OCI-LY3 (cell line): ENCODE measurements around the gene BTRC.

ENCODE experiments used
- H2AFZ ChIP-seq: fragments of 200-600, 300-600 bp; shearing (Covaris generic); 2 replicates; pipeline ENCODE4 v1.6.0; 2014; ENCODE audit warnings: antibody characterized with exemption, low read depth, low read length
- H3K27ac ChIP-seq: fragments of 200-600, 300-600 bp; sonication (generic); 2 replicates; pipeline ENCODE4 v1.5.1; 2014; ENCODE audit warnings: mild to moderate bottlenecking, low read length, moderate library complexity, mixed read lengths
- H3K27me3 ChIP-seq: fragments of 200-600, 300-600 bp; sonication (generic); 2 replicates; pipeline ENCODE4 v1.6.1; 2014; ENCODE audit warnings: low read depth, low read length, mixed read lengths
- H3K36me3 ChIP-seq: fragments of 200-600, 300-600 bp; sonication (generic); replicated peaks from 2 replicates; pipeline ENCODE3; 2014; ENCODE audit warnings: low read depth, low read length, mixed read lengths
- H3K4me1 ChIP-seq: fragments of 300-600, 200-600 bp; sonication (generic); 2 replicates; pipeline ENCODE4 v1.6.1; 2014; ENCODE audit warnings: low read length, mixed read lengths
- H3K4me2 ChIP-seq: fragments of 200-600, 300-600 bp; sonication (generic); 2 replicates; pipeline ENCODE4 v1.6.1; 2014; ENCODE audit warnings: low read length, mixed read lengths
- H3K4me3 ChIP-seq: fragments of 300-600, 200-600 bp; sonication (generic); 2 replicates; pipeline ENCODE4 v1.5.1; 2014; ENCODE audit warnings: antibody characterized with exemption, mild to moderate bottlenecking, low read length, moderate library complexity
- H3K79me2 ChIP-seq: fragments of 300-600, 200-600 bp; shearing (Covaris generic); 2 replicates; pipeline ENCODE4 v1.6.1; 2014; ENCODE audit warnings: mild to moderate bottlenecking, low read length, mixed read lengths
- H3K9ac ChIP-seq: fragments of 300-600, 200-600 bp; shearing (Covaris generic); 2 replicates; pipeline ENCODE4 v1.6.0; 2014; ENCODE audit warnings: mild to moderate bottlenecking, low read length, moderate library complexity
- H3K9me3 ChIP-seq: fragments of 200-600, 300-600 bp; shearing (Covaris generic); 2 replicates; pipeline ENCODE4 v1.6.1; 2014; ENCODE audit warnings: low read length, mixed read lengths; ENCODE audit not compliant: insufficient read depth
- H4K20me1 ChIP-seq: fragments of 200-600, 300-600 bp; sonication (generic); 2 replicates; pipeline ENCODE4 v1.6.1; 2016; ENCODE audit warnings: low read length, mixed read lengths; ENCODE audit not compliant: insufficient read depth
- EZH2phosphoT487 ChIP-seq: fragments of 200-600 bp; shearing (Covaris generic); IDR thresholded peaks from 2 replicates; pipeline ENCODE4 v1.6.1; 2018; ENCODE audit warnings: antibody characterized with exemption, mixed run types, low read depth
- TF ChIP-seq, protein P1 (sequence below): fragments of 200-600, 300-600 bp; sonication (generic); IDR thresholded peaks from 2 replicates; pipeline ENCODE4 v1.5.1; 2014; ENCODE audit warnings: antibody characterized with exemption, low read length, low read depth

Gene BTRC

DNA sequence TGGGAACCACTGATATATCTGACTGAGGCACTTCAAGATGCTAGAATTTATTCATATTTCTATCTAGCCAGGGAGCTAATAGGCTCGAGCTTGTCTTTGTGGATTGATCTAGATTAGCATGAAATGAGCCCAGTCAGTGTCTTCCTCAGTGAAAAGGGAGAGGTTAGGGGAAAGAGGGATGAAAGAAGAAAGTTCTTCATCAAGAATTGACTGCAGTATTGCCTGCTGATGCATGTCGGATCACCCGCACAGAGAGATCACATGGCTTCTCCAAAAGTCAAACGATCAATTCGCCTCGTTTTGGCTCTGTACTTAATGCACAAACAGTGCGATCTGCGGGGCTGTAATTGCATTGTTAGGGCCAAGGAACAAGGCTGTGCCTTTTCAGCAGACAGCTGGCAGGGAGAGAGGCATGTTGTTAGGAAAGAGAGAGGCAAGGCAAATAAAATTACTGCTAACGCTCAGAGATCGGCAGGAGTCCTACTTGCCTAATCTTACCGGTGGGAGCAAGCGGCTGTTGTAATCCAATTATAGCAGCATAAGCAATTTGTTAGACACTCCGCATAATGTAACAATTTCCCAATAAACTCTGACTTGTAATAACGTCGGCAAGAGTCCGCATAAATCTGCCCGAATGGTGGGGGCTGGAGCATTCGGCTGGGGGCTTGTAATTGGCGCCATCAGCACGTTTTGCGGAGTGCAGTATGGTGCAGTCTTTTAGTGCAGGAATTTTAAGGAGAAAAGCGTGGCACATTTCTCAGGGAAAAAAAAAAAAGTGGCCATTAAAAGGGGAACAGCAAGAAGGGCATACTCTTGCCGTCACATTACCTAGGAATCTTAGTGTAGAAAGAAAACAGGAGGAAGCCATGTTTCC lies 132.0 kb downstream of the BTRC start:
- no peaks in the 10 kb centered on the region for H3K36me3 ChIP-seq
- no peaks in the 10 kb centered on the region for H3K79me2 ChIP-seq
- H3K4me3 ChIP-seq, result no peak overlapping the region
- no peaks in the 10 kb centered on the region for H4K20me1 ChIP-seq
- no peak overlapping the region for H2AFZ ChIP-seq
- H3K27me3 ChIP-seq, result no peaks in the 10 kb centered on the region
- no peak overlapping the region for H3K9ac ChIP-seq
- TF ChIP-seq, protein P1, sequence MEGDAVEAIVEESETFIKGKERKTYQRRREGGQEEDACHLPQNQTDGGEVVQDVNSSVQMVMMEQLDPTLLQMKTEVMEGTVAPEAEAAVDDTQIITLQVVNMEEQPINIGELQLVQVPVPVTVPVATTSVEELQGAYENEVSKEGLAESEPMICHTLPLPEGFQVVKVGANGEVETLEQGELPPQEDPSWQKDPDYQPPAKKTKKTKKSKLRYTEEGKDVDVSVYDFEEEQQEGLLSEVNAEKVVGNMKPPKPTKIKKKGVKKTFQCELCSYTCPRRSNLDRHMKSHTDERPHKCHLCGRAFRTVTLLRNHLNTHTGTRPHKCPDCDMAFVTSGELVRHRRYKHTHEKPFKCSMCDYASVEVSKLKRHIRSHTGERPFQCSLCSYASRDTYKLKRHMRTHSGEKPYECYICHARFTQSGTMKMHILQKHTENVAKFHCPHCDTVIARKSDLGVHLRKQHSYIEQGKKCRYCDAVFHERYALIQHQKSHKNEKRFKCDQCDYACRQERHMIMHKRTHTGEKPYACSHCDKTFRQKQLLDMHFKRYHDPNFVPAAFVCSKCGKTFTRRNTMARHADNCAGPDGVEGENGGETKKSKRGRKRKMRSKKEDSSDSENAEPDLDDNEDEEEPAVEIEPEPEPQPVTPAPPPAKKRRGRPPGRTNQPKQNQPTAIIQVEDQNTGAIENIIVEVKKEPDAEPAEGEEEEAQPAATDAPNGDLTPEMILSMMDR, result no peak
- no peak for TF ChIP-seq EZH2phosphoT487
- H3K9me3 ChIP-seq, result no peaks in the 10 kb centered on the region
- H3K4me1 ChIP-seq, result 0 out of 2 replicates have a peak, but pooled peaks cover 3% of the 10 kb centered on the region
- no peak overlapping the region for H3K27ac ChIP-seq
- H3K4me2 ChIP-seq, result no peak overlapping the region

DNA sequence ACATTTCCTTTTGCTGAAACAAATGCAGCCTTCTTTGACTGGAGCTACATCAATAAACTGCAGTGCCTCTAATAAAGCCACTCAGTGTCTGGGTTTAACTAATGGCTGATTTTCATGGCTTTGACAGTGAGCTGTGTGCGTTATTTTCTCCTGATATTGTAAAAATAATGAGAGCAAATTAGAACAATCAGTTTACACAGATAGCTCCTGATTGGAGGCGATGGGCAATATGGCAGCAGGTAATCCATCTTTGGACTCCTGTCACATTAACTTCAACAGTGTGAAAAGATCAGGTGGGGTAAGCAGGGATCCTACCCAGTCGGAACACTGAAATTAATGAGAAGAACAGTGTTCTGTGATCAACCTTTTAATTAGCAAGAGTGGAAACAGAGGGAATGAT lies 133.4 kb downstream of the BTRC start:
- no peaks in the 10 kb centered on the region for H4K20me1 ChIP-seq
- no peaks in the 10 kb centered on the region for H3K9me3 ChIP-seq
- no peaks in the 10 kb centered on the region for H3K27me3 ChIP-seq
- H3K79me2 ChIP-seq, result no peaks in the 10 kb centered on the region
- no peak overlapping the region for H3K4me3 ChIP-seq
- TF ChIP-seq, protein P1, result no peak
- no peak for TF ChIP-seq EZH2phosphoT487
- H3K4me2 ChIP-seq, result no peak overlapping the region
- no peaks in the 10 kb centered on the region for H3K36me3 ChIP-seq
- H2AFZ ChIP-seq, result no peak overlapping the region
- no peak overlapping the region for H3K9ac ChIP-seq
- H3K4me1 ChIP-seq, result 0 out of 2 replicates have a peak, but pooled peaks cover 3% of the 10 kb centered on the region
- no peak overlapping the region for H3K27ac ChIP-seq

DNA sequence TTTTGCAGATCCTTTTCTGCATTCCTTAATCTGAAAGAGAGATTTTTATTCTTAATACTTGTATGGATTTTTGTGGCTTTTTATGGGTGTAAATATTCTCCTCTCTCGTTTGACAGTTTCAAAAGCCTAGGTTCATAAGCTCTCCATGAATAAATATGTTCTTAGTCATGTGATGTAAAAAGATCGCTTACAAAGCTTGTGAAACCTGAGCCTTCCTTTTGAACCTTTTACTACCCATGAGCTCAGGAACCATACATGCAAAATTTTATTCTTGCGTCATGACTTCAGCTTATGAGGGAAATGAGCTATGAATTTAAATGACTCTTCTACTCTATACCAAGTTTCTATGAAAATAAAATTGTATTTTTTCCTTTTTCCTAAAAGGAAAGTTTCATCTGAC lies 135.4 kb downstream of the BTRC start:
- Histone ChIP-seq H3K9me3 (no peaks in the 10 kb centered on the region), H3K9ac (no peak overlapping the region), H3K79me2 (no peaks in the 10 kb centered on the region), H3K4me1 (0 out of 2 replicates have a peak, but pooled peaks cover 3% of the 10 kb centered on the region), H3K27ac (no peak overlapping the region), H3K36me3 (no peaks in the 10 kb centered on the region), H4K20me1 (no peaks in the 10 kb centered on the region), H3K4me2 (no peak overlapping the region), H3K4me3 (no peak overlapping the region), H3K27me3 (no peaks in the 10 kb centered on the region), H2AFZ (no peak overlapping the region)
- TF ChIP-seq, protein P1, result no peak
- no peak for TF ChIP-seq EZH2phosphoT487

DNA sequence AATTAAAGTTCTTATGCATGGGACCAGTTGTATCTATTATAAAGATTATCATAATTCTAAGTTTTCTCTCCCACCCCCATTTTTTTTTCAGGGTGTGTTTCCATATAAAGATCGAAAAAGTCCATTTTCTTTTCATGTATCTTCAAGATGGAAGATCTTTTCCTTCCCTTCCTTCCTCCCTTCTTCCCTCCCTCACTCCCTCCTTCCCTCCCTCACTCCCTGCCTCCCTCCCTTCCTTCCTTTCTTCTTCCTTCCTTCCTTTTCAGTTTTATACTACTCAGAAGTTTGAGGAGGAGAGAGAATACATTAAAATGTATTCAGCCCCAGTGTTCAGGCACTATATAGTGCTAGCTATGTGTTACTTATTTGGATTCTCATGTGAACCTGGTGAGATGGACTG lies 136.1 kb downstream of the BTRC start:
- Histone ChIP-seq H3K27me3 (no peaks in the 10 kb centered on the region), H3K9ac (no peak overlapping the region), H3K4me1 (0 out of 2 replicates have a peak, but pooled peaks cover 3% of the 10 kb centered on the region), H2AFZ (no peak overlapping the region), H3K4me2 (no peak overlapping the region), H3K79me2 (no peaks in the 10 kb centered on the region), H3K4me3 (no peak overlapping the region), H3K27ac (no peak overlapping the region), H3K9me3 (no peaks in the 10 kb centered on the region), H4K20me1 (no peaks in the 10 kb centered on the region), H3K36me3 (no peaks in the 10 kb centered on the region)
- TF ChIP-seq EZH2phosphoT487, result no peak
- TF ChIP-seq, protein P1, result no peak
